Activated naive CD8-positive, alpha-beta T cell treated with anti-CD3 and anti-CD28 coated beads for 36 hours (primary cell): ENCODE measurements around the gene TBXAS1. TPM values are rescaled to one million over a fixed set of nuclear protein-coding genes. Genes with fewer than 3 reads are reported as not detected.
A peak's percentile ranks its signal among the peaks of the same experiment; 100 is the strongest.
"Not testable (repeated sequence)": the region's sequence is repeated elsewhere in the genome, so short reads cannot be mapped to it uniquely, and the experiment has no call there.

Source experiments
- DNase-seq: peaks from one replicate; pipeline ENCODE4 v3.0.0; 2021
- H3K27ac Mint-ChIP-seq: one replicate; pipeline ENCODE4 v1.8.0; 2022; ENCODE audit warnings: mild to moderate bottlenecking, moderate library complexity, mixed read lengths
- H3K27me3 Mint-ChIP-seq: one replicate; pipeline ENCODE4 v1.8.0; 2022; ENCODE audit warnings: mild to moderate bottlenecking, mixed read lengths
- H3K36me3 Mint-ChIP-seq: one replicate; pipeline ENCODE4 v1.8.0; 2021; ENCODE audit warnings: mild to moderate bottlenecking, mixed read lengths
- H3K4me1 Mint-ChIP-seq: one replicate; pipeline ENCODE4 v1.8.0; 2021; ENCODE audit warnings: mixed read lengths
- H3K4me3 Mint-ChIP-seq: one replicate; pipeline ENCODE4 v1.8.0; 2022; ENCODE audit warnings: mild to moderate bottlenecking, moderate library complexity, mixed read lengths
- H3K9me3 Mint-ChIP-seq: one replicate; pipeline ENCODE4 v1.8.0; 2022; ENCODE audit warnings: mixed read lengths
- total RNA-seq, 2 experiments: library from RNA; stranded (reverse); gene quantifications; one replicate each; pipeline ENCODE4 v1.2.3, GENCODE V29; 2021

Gene TBXAS1
- total RNA-seq, 2 experiments from 2014 or later, result 1.5 to 1.8 TPM

DNA sequence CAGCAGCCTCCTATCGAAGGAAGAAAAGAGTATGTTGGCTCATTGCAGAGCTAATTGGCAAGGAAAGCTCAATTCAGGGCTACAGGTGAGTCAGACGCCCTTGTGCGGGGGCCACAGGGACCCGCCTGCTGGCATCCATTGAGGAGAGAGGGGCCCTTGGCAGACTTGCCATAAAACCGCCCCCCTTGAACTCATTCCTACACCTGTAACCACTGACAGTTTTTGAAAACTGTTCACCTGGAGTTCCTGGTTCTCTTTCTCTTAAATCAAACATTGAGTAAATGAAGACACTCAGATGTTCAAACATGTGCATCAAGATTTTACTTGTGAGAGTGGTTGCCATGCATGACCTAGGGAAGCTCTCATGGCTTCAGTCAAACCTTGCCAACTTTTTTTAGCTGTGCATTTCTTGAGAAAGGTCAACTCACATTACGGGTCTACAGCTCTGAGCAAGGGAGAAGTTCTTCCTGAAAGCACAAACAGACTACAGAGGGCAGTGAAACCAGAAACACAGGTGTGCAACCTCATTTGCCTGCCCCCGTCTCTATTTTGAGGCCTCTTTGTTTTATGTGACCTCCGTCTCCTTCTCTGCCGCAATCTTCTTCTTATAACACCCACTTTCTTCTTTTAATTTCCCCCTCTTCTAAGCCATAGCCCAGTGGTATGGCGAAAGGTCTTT lies 87.8 kb downstream of the TBXAS1 start:
- Mint-ChIP-seq H3K27ac (peak overlapping the region; percentile 71), H3K4me1 (peaks cover 16% of the 10 kb centered on the region), H3K27me3 (peaks cover 4% of the 10 kb centered on the region), H3K36me3 (no peaks in the 10 kb centered on the region), H3K9me3 (no peaks in the 10 kb centered on the region), H3K4me3 (peak overlapping the region; percentile 16)
- no peak for DNase-seq

- H3K4me3 Mint-ChIP-seq, result no peak overlapping the region
- H3K36me3 Mint-ChIP-seq, result no peaks in the 10 kb centered on the region
- H3K4me1 Mint-ChIP-seq, result peaks cover 16% of the 10 kb centered on the region
- H3K27me3 Mint-ChIP-seq, result peaks cover 4% of the 10 kb centered on the region
- H3K9me3 Mint-ChIP-seq, result no peaks in the 10 kb centered on the region
- no peak overlapping the region for H3K27ac Mint-ChIP-seq
- DNase-seq, result no peak
Observed at GRCh38 chr7:139917851-139918250, 88.8 kb downstream of the TBXAS1 start.

- Mint-ChIP-seq H3K4me1 (peaks cover 16% of the 10 kb centered on the region), H3K9me3 (no peaks in the 10 kb centered on the region)
Observed at GRCh38 chr7:139918480-139918879, 89.4 kb downstream of the TBXAS1 start.

GRCh38 chr7:139923090-139923489 lies 94.0 kb downstream of the TBXAS1 start:
- Mint-ChIP-seq H3K4me3 (no peak overlapping the region), H3K27me3 (no peaks in the 10 kb centered on the region), H3K9me3 (no peaks in the 10 kb centered on the region), H3K4me1 (no peaks in the 10 kb centered on the region), H3K27ac (no peak overlapping the region), H3K36me3 (no peaks in the 10 kb centered on the region)
- no peak for DNase-seq

More at GRCh38 chr7:139918480-139918879, 89.4 kb downstream of the TBXAS1 start:
- Mint-ChIP-seq H3K27me3 (peaks cover 4% of the 10 kb centered on the region), H3K27ac (no peak overlapping the region), H3K4me3 (no peak overlapping the region), H3K36me3 (no peaks in the 10 kb centered on the region)
- no peak for DNase-seq

DNA sequence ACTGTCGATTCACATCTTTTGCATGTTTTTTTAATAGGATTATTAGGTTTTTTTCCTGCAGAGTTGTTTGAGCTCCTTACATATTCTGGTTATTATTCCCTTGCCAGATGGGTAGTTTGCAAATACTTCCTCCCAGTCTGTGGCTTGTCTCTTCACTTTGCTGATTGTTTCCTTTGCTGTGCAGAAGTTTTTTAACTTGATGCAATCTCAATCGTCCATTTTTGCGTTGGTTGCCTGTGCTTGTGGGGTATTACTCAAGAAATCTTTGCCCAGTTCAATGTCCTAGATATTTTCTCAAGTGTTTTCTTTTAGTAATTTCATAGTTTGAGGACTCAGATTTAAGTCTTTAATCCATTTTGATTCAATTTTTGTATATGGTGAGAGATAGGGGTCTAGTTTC lies 95.4 kb downstream of the TBXAS1 start:
- Mint-ChIP-seq H3K27me3 (no peaks in the 10 kb centered on the region), H3K27ac (no peak overlapping the region), H3K9me3 (no peaks in the 10 kb centered on the region), H3K4me3 (no peak overlapping the region), H3K36me3 (no peaks in the 10 kb centered on the region), H3K4me1 (no peaks in the 10 kb centered on the region)
- DNase-seq, result no peak

- H3K9me3 Mint-ChIP-seq, H3K4me3 Mint-ChIP-seq, H3K36me3 Mint-ChIP-seq, H3K27ac Mint-ChIP-seq, H3K27me3 Mint-ChIP-seq, DNase-seq, H3K4me1 Mint-ChIP-seq: not testable (repeated sequence)
Observed at GRCh38 chr7:139929221-139929620, 100.2 kb downstream of the TBXAS1 start.

DNA sequence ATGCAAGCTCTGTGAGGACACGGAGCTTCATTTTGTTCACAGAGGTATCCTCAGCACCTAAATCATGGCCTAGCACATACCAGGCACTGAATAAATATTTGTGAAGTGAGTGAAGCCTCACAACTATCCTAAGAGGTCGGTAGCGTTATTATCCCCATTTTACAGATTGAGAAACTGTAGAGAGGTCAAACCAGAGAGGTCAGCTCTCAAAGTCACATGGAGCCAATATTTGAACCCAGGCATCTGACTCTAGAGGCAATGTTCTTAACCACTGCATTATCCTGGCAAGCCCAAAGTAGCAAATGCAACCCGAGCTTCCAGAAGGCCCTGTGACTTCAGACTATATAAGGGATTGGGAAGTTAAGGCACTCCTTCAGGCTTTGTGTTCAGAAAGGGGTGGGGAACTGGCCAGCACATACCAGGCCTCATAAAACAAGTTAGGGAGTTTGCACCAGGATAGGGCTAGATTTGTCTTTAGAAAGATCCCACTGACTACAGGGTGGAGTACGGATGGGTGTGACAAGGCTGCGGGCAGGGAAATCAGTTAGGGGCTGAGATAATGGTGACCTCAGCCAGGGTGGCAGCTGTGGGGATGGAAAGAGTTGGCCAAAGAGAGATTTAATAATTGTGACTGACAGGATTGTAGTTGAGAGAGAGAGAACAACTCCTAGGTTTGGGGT lies 101.4 kb downstream of the TBXAS1 start:
- no peak for DNase-seq
- Mint-ChIP-seq H3K36me3 (no peaks in the 10 kb centered on the region), H3K9me3 (no peaks in the 10 kb centered on the region), H3K27ac (no peak overlapping the region), H3K4me3 (no peak overlapping the region), H3K27me3 (no peaks in the 10 kb centered on the region), H3K4me1 (peaks cover 3% of the 10 kb centered on the region)

DNA sequence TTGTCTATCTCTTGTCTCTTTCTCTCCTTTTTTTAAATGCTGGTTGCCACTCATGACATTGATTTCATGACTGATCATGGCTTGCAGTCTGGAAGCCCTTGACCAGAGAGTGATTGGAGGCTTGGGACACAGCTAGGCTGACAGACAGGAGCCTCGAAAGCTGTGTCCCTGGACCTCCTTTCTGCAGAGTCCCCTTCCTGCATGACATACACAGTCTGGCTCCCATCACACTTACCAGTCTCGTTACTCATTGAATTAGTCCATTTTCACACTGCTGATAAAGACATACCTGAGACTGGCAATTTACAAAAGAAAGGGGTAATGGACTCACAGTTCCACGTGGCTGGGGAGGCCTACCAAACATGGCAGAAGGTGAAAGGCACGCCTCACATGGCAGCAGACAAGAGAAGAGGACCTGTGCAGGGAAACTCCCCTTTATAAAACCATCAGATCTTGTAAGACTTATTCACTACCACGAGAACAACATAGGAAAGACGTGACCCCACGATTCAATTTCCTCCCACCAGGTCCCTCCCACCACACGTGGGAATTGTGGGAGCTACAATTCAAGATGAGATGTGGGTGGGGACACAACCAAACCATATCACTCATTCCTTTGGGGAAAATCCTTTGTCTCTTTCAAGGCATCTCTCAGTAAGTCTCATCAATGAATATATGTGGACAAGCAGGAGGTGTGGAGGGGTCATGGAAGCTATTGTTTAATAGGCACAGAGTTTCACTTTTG lies 102.3 kb downstream of the TBXAS1 start:
- no peaks in the 10 kb centered on the region for H3K27me3 Mint-ChIP-seq
- no peak overlapping the region for H3K4me3 Mint-ChIP-seq
- no peak for DNase-seq
- peaks cover 3% of the 10 kb centered on the region for H3K4me1 Mint-ChIP-seq
- H3K36me3 Mint-ChIP-seq, result no peaks in the 10 kb centered on the region
- no peaks in the 10 kb centered on the region for H3K9me3 Mint-ChIP-seq
- no peak overlapping the region for H3K27ac Mint-ChIP-seq

DNA sequence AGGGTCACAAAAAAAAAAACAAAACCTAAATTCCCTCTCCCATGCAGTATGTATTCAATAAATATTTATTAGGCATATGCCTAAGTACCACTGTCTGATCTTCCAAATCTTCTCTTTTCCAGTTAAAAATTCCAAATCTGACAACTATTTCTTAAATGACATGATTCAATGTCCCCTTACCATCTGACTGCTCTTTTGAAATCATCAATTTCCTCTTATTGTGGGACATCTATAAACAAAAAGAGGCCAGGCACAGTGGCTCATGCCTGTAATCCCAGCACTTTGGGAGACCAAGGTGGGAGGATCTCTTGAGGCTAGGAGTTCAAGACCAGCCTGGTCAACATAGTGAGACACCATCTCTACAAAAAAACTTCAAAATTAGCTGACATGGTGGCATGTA lies 103.5 kb downstream of the TBXAS1 start:
- no peaks in the 10 kb centered on the region for H3K27me3 Mint-ChIP-seq
- H3K27ac Mint-ChIP-seq, result no peak overlapping the region
- no peak for DNase-seq
- no peaks in the 10 kb centered on the region for H3K9me3 Mint-ChIP-seq
- peaks cover 7% of the 10 kb centered on the region for H3K4me1 Mint-ChIP-seq
- H3K36me3 Mint-ChIP-seq, result no peaks in the 10 kb centered on the region
- H3K4me3 Mint-ChIP-seq, result no peak overlapping the region

DNA sequence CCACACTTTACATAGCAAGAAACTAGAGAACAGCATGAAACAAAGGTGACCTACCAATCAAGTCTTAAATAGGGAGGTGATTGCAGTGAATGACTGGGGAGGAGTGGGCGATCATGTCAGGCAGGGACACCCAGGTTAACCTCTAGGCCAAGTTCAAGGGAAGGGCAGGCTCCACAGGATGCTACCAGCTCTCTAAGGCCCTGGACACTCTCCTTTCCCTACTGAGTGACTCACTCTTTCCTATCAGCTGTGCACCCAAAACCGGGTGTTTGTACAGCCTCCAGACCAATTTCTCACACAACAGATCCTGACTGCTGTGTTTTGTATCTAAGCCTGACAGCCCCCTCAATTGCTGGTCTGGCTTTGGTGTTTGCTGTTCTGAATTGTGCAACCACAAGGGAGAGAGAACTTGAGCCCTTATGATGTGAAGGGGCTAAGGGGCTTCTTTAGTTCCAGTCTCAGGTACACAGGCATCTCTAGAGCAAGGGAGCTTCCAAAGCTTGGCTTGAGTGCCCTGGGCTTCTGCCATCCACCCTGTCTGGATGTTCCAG lies 107.8 kb downstream of the TBXAS1 start:
- Mint-ChIP-seq H3K27ac (no peak overlapping the region), H3K27me3 (peaks cover 6% of the 10 kb centered on the region), H3K9me3 (no peaks in the 10 kb centered on the region), H3K4me3 (no peak overlapping the region), H3K36me3 (no peaks in the 10 kb centered on the region), H3K4me1 (peaks cover 6% of the 10 kb centered on the region)
- peak; percentile 2 for DNase-seq

DNA sequence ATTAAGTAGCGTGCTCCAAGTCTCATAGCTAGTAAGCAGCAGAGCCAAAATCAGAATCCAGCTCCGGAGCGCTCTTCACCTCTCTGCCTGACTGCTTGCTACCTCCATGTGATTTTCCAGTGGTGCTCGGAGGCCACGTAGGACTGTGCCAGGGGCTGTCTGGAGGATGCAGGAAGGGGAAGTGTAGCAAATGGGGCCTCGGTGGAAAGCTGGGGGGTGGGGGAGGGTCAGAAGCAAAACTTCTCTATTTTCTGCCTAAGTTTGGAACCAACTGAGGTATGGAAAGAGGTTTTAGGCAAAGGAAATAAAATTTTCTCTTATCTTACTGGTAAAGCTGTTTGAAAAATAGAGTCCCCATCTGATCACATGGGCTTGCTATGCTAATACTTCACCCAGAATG lies 108.7 kb downstream of the TBXAS1 start:
- no peaks in the 10 kb centered on the region for H3K9me3 Mint-ChIP-seq
- DNase-seq, result no peak
- H3K4me1 Mint-ChIP-seq, result peaks cover 6% of the 10 kb centered on the region
- no peak overlapping the region for H3K4me3 Mint-ChIP-seq
- H3K27me3 Mint-ChIP-seq, result peaks cover 6% of the 10 kb centered on the region
- no peaks in the 10 kb centered on the region for H3K36me3 Mint-ChIP-seq
- H3K27ac Mint-ChIP-seq, result no peak overlapping the region

DNA sequence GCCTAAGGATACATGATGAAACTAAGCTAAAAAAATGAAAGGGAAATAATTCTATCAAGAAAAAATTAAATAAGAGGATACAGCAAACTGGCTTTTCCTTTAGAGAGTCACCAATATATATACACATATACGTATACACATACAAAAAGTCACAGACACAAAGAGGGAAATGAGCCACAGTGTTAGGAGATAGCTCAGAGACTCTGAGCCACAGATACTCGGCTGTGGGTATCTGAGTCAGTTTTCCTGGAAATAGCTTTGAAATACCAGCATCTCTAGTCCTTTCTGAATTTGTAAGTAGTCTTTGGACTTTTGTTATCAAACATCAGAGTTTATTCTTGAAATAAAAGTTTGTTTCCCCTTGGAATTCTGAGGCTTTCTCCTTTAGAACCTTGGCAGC lies 111.8 kb downstream of the TBXAS1 start:
- DNase-seq, result no peak
- Mint-ChIP-seq H3K4me1 (peaks cover 6% of the 10 kb centered on the region), H3K4me3 (no peak overlapping the region), H3K36me3 (no peaks in the 10 kb centered on the region), H3K9me3 (peaks cover 9% of the 10 kb centered on the region), H3K27me3 (peaks cover 6% of the 10 kb centered on the region), H3K27ac (no peak overlapping the region)

GRCh38 chr7:139941421-139941820 lies 112.4 kb downstream of the TBXAS1 start:
- DNase-seq, result no peak
- peaks cover 6% of the 10 kb centered on the region for H3K27me3 Mint-ChIP-seq
- no peak overlapping the region for H3K4me3 Mint-ChIP-seq
- H3K4me1 Mint-ChIP-seq, result peaks cover 6% of the 10 kb centered on the region
- H3K36me3 Mint-ChIP-seq, result no peaks in the 10 kb centered on the region
- H3K27ac Mint-ChIP-seq, result no peak overlapping the region
- peaks cover 13% of the 10 kb centered on the region for H3K9me3 Mint-ChIP-seq

DNA sequence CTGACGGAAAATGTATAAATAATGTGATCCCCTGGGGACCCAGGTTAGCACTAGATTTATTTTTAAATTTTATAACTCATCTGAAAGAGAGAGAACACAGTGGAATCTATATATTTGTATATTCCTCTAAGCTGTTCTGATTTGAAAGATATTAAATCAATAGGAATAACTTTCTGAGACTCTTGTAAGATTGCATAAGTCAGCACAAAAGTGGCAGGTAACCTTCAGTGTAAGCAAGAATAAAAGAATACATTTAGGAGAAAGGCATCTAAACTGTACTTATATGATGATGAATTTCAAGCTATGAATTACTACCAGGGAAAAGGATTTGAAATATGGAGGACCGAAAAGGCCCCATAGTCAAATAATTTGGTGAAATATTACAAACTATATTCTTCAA lies 112.8 kb downstream of the TBXAS1 start:
- H3K9me3 Mint-ChIP-seq, result peaks cover 16% of the 10 kb centered on the region
- peaks cover 6% of the 10 kb centered on the region for H3K27me3 Mint-ChIP-seq
- peaks cover 6% of the 10 kb centered on the region for H3K4me1 Mint-ChIP-seq
- H3K27ac Mint-ChIP-seq, result no peak overlapping the region
- DNase-seq, result no peak
- no peaks in the 10 kb centered on the region for H3K36me3 Mint-ChIP-seq
- H3K4me3 Mint-ChIP-seq, result no peak overlapping the region

GRCh38 chr7:139942636-139943035 lies 113.6 kb downstream of the TBXAS1 start:
- H3K27ac Mint-ChIP-seq, result no peak overlapping the region
- peaks cover 20% of the 10 kb centered on the region for H3K9me3 Mint-ChIP-seq
- no peaks in the 10 kb centered on the region for H3K36me3 Mint-ChIP-seq
- H3K4me1 Mint-ChIP-seq, result peaks cover 2% of the 10 kb centered on the region
- no peak overlapping the region for H3K4me3 Mint-ChIP-seq
- DNase-seq, result no peak
- peaks cover 6% of the 10 kb centered on the region for H3K27me3 Mint-ChIP-seq
